HG03196 (cell line): ENCODE data around the gene FIBCD1.
A peak's percentile ranks its signal among the peaks of the same experiment; 100 is the strongest.

Experiments
- ATAC-seq: cut with Tn5 transposase; IDR thresholded peaks from one replicate; pipeline ENCODE4 v1.9.1; 2021; ENCODE audit not compliant: unreplicated experiment

Gene FIBCD1

GRCh38 chr9:130884111-130884531 is 54.9 kb downstream of the FIBCD1 start:
- ATAC-seq = no peak

- ATAC-seq = no peak
Measured at GRCh38 chr9:130883479-130883878, 55.6 kb downstream of the FIBCD1 start.

- no peak for ATAC-seq
Measured at GRCh38 chr9:130882696-130883225, 56.3 kb downstream of the FIBCD1 start.

- ATAC-seq = no peak
Measured at GRCh38 chr9:130881516-130881915, 57.5 kb downstream of the FIBCD1 start.

GRCh38 chr9:130880599-130881220 is 58.3 kb downstream of the FIBCD1 start:
- ATAC-seq = no peak

- ATAC-seq = no peak
Measured at GRCh38 chr9:130879863-130880411, 59.1 kb downstream of the FIBCD1 start.

GRCh38 chr9:130878295-130878694 is 60.8 kb downstream of the FIBCD1 start:
- ATAC-seq = no peak

- no peak for ATAC-seq
Measured at GRCh38 chr9:130877300-130877699, 61.7 kb downstream of the FIBCD1 start.

GRCh38 chr9:130874783-130875182 is 64.3 kb downstream of the FIBCD1 start:
- no peak for ATAC-seq

- no peak for ATAC-seq
Measured at GRCh38 chr9:130873966-130874365, 65.1 kb downstream of the FIBCD1 start.

GRCh38 chr9:130872912-130873503 is 66.0 kb downstream of the FIBCD1 start:
- ATAC-seq = no peak

- ATAC-seq = no peak
Measured at GRCh38 chr9:130872508-130872907, 66.5 kb downstream of the FIBCD1 start.

GRCh38 chr9:130872093-130872492 is 67.0 kb downstream of the FIBCD1 start:
- ATAC-seq = no peak

GRCh38 chr9:130871395-130872062 is 67.5 kb downstream of the FIBCD1 start:
- no peak for ATAC-seq

GRCh38 chr9:130870491-130871381 is 68.3 kb downstream of the FIBCD1 start:
- ATAC-seq = peak; percentile 47

GRCh38 chr9:130869250-130869649 is 69.8 kb downstream of the FIBCD1 start:
- no peak for ATAC-seq

- no peak for ATAC-seq
Measured at GRCh38 chr9:130868230-130868629, 70.8 kb downstream of the FIBCD1 start.

GRCh38 chr9:130867556-130867955 is 71.5 kb downstream of the FIBCD1 start:
- ATAC-seq = no peak

- no peak for ATAC-seq
Measured at GRCh38 chr9:130866474-130866965, 72.5 kb downstream of the FIBCD1 start.

GRCh38 chr9:130865921-130866320 is 73.1 kb downstream of the FIBCD1 start:
- ATAC-seq = no peak

GRCh38 chr9:130864541-130864940 is 74.5 kb downstream of the FIBCD1 start:
- no peak for ATAC-seq
